T-cell (primary cell): Measurements from ENCODE around the gene SETBP1. TPM values are rescaled to one million over a fixed set of nuclear protein-coding genes. Genes with fewer than 3 reads are reported as not detected.

Experiments
- ATAC-seq, 4 experiments: fragments of 200-7000 bp in 3 of 4; fragments of 150-1000 bp in 1 of 4; cut with Tn5 transposase; replicated peaks in 1 of 4; 1 replicate in 3 of 4; 2 replicates in 1 of 4; pipeline ENCODE4 v1.10.0; 2021; ENCODE audit warnings: moderate library complexity in 3 of 4, mild to moderate bottlenecking in 2 of 4, moderate number of reproducible peaks in 1 of 4
- CTCF ChIA-PET, 2 donors: fragments of 300-600 bp; sonication (Branson Sonifier 250); formaldehyde crosslinking; loops; one replicate each; lab custom pipeline; 2022; ENCODE audit warnings: antibody characterized with exemption in 2 of 2; lab: Charles Lee
- POLR2A ChIA-PET, 2 donors: fragments of 300-600 bp; sonication (Branson Sonifier 250); formaldehyde crosslinking; loops; one replicate each; lab custom pipeline; 2022; ENCODE audit warnings: antibody characterized with exemption in 2 of 2; lab: Charles Lee
- DNase-seq, 35 experiments: peaks; one replicate each; pipeline versions ENCODE4 v3.0.0 to v3.0.0-alpha.2; 2013 to 2023
- H3K27ac ChIP-seq: one replicate; pipeline ENCODE4 v1.5.1; 2013; ENCODE audit warnings: low read length
- H3K27me3 ChIP-seq, 2 experiments: replicated peaks in 1 of 2; 1 replicate in 1 of 2; 2 replicates in 1 of 2; pipeline versions ENCODE4 v1.6.1 to v1.7.0; 2013; ENCODE audit warnings: low read length in 1 of 2, mixed read lengths in 1 of 2; ENCODE audit not compliant: control insufficient read depth in 2 of 2, insufficient read depth in 2 of 2; ENCODE audit errors: extremely low read depth in 1 of 2
- H3K36me3 ChIP-seq, 2 donors: 1 replicate in 1 of 2; 2 replicates in 1 of 2; pipeline versions ENCODE4 v1.6.1 to v1.7.0; 2013; ENCODE audit warnings: low read length in 1 of 2; ENCODE audit not compliant: control insufficient read depth in 2 of 2, insufficient read depth in 1 of 2; ENCODE audit errors: extremely low read depth in 1 of 2
- H3K4me1 ChIP-seq, 2 experiments: 1 replicate in 1 of 2; 2 replicates in 1 of 2; pipeline versions ENCODE4 v1.6.1 to v1.7.0; 2013; ENCODE audit warnings: low read length in 2 of 2, mixed read lengths in 1 of 2; ENCODE audit not compliant: insufficient read depth in 2 of 2, control insufficient read depth in 1 of 2; ENCODE audit errors: extremely low read depth in 1 of 2
- H3K4me3 ChIP-seq, 2 donors: 1 replicate in 1 of 2; 2 replicates in 1 of 2; pipeline versions ENCODE4 v1.5.1 to v1.7.0; 2013; ENCODE audit warnings: mild to moderate bottlenecking in 2 of 2, low read length in 1 of 2, moderate library complexity in 1 of 2; ENCODE audit not compliant: control insufficient read depth in 1 of 2; ENCODE audit errors: extremely low read depth in 1 of 2
- H3K9me3 ChIP-seq: 2 replicates; pipeline ENCODE4 v1.7.0; 2013
- H3K27ac Mint-ChIP-seq, 2 donors: one replicate each; pipeline ENCODE4 v1.8.0; 2020 to 2021; ENCODE audit warnings: mild to moderate bottlenecking in 2 of 2, mixed read lengths in 2 of 2
- H3K27me3 Mint-ChIP-seq, 2 donors: one replicate each; pipeline ENCODE4 v1.8.0; 2021 to 2022; ENCODE audit warnings: mixed read lengths in 2 of 2
- H3K36me3 Mint-ChIP-seq: one replicate; pipeline ENCODE4 v1.8.0; 2021; ENCODE audit warnings: mixed read lengths
- H3K4me1 Mint-ChIP-seq, 3 donors: one replicate each; pipeline ENCODE4 v1.8.0; 2020 to 2022; ENCODE audit warnings: mixed read lengths in 3 of 3, mild to moderate bottlenecking in 1 of 3
- H3K4me3 Mint-ChIP-seq, 3 donors: one replicate each; pipeline ENCODE4 v1.8.0; 2020 to 2022; ENCODE audit warnings: mild to moderate bottlenecking in 3 of 3, mixed read lengths in 3 of 3, moderate library complexity in 3 of 3
- H3K9me3 Mint-ChIP-seq, 3 donors: one replicate each; pipeline ENCODE4 v1.8.0; 2020 to 2022; ENCODE audit warnings: mixed read lengths in 3 of 3
- WGBS: methylation state at CpG from one replicate; pipeline ENCODE4 v1.1.5; 2013; ENCODE audit warnings: missing lambda C conversion rate; ENCODE audit not compliant: insufficient coverage; 5-methylcytosine and 5-hydroxymethylcytosine counted together
- total RNA-seq, 35 experiments: library from RNA in 6 of 35; stranded (reverse) in 6 of 35; fragments of 120-200 nt in 1 of 35; gene quantifications; one replicate each; pipeline versions ENCODE4 v1.2.1 to v1.2.4 and lab custom pipeline; 2013 to 2026

Gene SETBP1
- total RNA-seq, 5 donors from 2014 or later (not counting 1 experiment from before 2014, with no cell fraction given), result 1.6 to 5.7 (median 3.2) TPM

DNA sequence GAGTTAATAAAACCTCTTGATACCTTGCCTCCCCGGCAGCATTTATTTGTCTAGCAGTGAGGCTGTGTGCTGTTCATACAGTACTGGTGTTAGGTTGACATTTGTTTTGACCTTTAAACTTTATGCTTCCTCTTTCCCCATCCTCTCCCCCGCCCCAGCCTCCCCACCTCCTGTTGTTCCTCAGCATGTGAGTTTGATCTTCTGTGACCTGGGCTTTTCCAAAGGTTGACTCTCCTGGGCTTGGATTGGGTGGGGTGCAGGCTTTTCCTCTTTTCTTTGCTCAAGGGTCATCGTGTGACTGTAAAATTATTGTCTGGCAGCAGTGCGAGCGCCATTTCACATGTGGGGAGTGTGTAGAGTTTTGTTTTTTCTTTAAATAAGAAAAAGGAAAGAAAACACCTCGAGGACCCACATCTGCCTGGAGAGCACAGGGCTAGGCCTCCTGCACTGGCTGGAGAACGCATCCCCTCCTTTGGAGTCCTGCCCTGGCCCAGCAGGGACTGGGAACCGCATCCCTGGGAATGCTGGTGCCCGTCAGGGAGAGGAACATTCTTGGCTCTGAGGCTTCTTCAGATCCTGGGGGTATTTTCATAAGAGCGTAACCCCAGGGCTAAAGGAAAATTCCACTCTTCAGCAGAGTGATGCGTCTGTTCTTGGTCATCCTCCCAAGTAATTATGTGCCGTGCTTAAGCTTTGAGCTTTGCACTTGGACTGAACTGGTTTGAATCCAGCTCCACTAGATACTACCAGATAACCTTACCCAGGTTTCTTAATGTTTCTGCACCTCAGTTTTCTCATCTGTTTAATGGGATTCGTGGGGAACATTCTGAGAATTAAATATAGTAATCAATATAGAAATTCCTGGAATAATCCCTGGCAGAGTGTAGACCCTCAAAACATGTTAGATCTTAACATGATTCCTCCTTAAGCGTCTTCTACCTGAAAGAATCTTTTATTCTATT is 91.5 kb downstream of the SETBP1 start:
- Histone ChIP-seq H3K4me3 (no peak overlapping the region), H3K4me1 (peaks cover 0 to 5% of the 10 kb centered on the region in 2 experiments), H3K9me3 (no peaks in the 10 kb centered on the region), H3K27ac (no peak overlapping the region), H3K36me3 (no peaks in the 10 kb centered on the region), H3K27me3 (no peaks in the 10 kb centered on the region)
- Mint-ChIP-seq H3K4me3 (no peak overlapping the region), H3K4me1 (peaks cover 0 to 5% (median 0%) of the 10 kb centered on the region in 3 donors), H3K27ac (no peak overlapping the region), H3K9me3 (no peaks in the 10 kb centered on the region), H3K27me3 (no peaks in the 10 kb centered on the region), H3K36me3 (no peaks in the 10 kb centered on the region)
- ChIA-PET CTCF (no interaction called here), POLR2A (no interaction called here)
- DNase-seq (no peak), ATAC-seq (no peak)
- WGBS, result 100% methylated on average over 4 of the region's 14 CpGs

DNA sequence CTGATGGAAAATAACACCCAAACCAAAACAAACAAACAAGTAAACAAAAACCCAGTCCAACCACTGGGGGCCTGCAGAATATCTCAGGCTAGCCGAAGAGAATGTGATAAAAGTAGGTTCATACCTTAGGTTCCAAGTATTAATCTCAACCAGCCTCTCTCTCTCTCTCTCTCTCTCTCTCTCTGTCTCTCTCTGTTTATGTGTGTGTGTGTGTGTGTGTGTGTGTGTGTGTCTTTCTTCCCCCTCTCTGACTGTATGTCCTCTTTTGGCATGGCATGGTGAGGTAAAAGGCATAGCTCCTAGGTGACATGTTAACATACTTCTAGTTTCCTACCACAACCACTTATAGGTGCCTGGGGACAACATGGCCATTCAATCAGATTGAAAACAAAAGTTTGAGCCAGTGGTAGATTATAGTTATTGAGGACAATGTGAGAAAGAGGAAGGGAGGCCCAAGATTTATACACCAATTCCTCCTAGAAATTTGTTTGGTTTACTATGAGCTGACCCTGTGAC is 93.0 kb downstream of the SETBP1 start:
- H3K36me3 Mint-ChIP-seq, result no peaks in the 10 kb centered on the region
- Histone ChIP-seq H3K36me3 (no peaks in the 10 kb centered on the region), H3K27ac (no peak overlapping the region), H3K4me3 (no peak overlapping the region), H3K9me3 (no peaks in the 10 kb centered on the region), H3K4me1 (peaks cover 0 to 5% of the 10 kb centered on the region in 2 experiments), H3K27me3 (no peaks in the 10 kb centered on the region)
- H3K4me1 Mint-ChIP-seq, result peaks cover 0 to 5% (median 0%) of the 10 kb centered on the region in 3 donors
- DNase-seq (no peak), ATAC-seq (no peak)
- CTCF ChIA-PET, result no interaction called here
- H3K27me3 Mint-ChIP-seq, result no peaks in the 10 kb centered on the region
- no peak overlapping the region for H3K4me3 Mint-ChIP-seq
- no CpG with 5 or more reads among the region's 1 CpG for whole genome bisulfite sequencing
- POLR2A ChIA-PET, result no interaction called here
- no peaks in the 10 kb centered on the region for H3K9me3 Mint-ChIP-seq
- H3K27ac Mint-ChIP-seq, result no peak overlapping the region

DNA sequence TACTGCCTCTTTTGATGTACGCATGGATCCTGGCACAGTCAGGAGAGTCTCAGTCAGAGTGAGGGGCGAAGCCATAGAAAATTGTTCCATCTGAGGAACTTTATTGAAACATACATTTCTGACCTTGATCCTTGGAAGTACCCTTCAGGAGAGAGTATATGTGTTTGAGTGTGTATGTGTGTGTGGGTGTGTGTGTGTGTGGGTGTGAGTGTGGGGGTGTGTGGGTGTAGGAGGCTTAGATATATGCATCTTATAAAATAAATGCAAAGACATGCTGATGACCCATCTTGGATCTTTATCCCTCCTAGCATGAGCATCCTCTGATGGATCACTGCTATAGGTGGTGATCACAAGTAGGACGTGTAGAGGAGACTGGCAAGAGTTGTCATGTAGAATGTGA is 93.5 kb downstream of the SETBP1 start:
- H3K4me3 ChIP-seq, result no peak overlapping the region
- H3K27me3 ChIP-seq, result no peaks in the 10 kb centered on the region
- ATAC-seq (no peak), DNase-seq (no peak)
- H3K36me3 Mint-ChIP-seq, result no peaks in the 10 kb centered on the region
- no peaks in the 10 kb centered on the region for H3K9me3 Mint-ChIP-seq
- no peak overlapping the region for H3K4me3 Mint-ChIP-seq
- peaks cover 0 to 5% of the 10 kb centered on the region in 2 experiments for H3K4me1 ChIP-seq
- H3K4me1 Mint-ChIP-seq, result peaks cover 0 to 4% (median 0%) of the 10 kb centered on the region in 3 donors
- ChIA-PET CTCF (no interaction called here), POLR2A (no interaction called here)
- H3K36me3 ChIP-seq, result no peaks in the 10 kb centered on the region
- H3K27ac ChIP-seq, result no peak overlapping the region
- no peaks in the 10 kb centered on the region for H3K9me3 ChIP-seq
- H3K27me3 Mint-ChIP-seq, result peaks cover 0 to under 1% of the 10 kb centered on the region in 2 donors
- 89% methylated on average over 2 of the region's 3 CpGs for WGBS
- H3K27ac Mint-ChIP-seq, result no peak overlapping the region

DNA sequence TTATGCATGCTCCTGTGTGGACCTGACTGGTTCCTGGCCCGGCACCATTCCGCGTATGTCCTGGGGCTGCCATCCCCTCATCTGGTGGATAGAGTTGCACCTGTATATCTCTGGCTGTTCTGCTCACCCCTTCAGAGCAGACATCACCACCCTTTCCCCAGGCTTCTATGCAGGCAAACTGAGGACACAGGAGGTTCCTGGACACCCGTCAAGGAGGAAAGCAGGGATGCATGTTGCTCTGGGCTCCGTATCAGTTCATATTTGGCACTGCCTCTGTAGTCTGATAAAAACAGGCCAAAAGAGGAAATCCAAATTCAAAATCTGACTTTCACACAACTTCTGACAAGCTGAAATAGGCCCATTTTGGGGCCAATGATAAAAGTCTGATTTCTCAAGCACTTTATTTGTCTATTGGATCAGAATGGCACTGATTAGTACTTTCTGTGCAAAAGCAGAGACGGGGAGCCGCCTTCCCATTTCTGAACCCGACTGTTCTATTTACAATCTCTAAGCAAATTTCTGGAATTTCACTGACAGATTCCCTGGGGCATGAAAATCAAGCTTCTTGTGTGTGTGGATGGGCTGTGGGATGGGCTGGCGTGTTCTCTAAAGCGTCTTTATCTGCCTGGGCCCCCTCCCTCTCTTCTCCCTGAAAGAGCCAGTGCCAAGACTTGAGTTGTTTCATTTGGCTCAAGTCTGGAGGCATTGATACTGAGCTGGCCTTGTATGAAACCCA is 96.9 kb downstream of the SETBP1 start:
- WGBS, result 100% methylated on average over 3 of the region's 10 CpGs
- DNase-seq, result no peak

DNA sequence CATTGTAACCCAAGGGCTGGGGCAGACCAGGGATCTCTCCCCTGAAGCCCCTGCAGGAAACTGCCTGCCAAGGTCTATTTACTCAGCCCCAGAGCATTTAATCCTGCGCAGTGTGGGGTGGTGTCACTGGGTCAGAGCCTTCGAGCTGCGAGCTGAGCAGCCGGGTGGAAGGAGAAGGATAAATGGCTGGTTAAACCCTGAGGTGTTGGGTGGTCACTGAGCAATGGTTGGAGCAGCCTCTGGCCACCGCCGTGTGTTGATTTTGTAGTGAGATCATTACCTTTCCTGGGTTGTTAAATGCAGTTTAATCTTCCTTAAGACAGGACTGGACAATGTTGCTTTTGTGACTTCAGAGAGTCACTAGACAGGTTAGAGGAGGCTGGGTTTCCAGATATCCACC is 98.1 kb downstream of the SETBP1 start:
- no peaks in the 10 kb centered on the region for H3K27me3 ChIP-seq
- no peak overlapping the region for H3K4me3 Mint-ChIP-seq
- WGBS, result 78% methylated on average over 6 of the region's 6 CpGs
- no peaks in the 10 kb centered on the region for H3K36me3 Mint-ChIP-seq
- no peaks in the 10 kb centered on the region for H3K4me1 Mint-ChIP-seq
- CTCF ChIA-PET, result no interaction called here
- H3K9me3 Mint-ChIP-seq, result no peaks in the 10 kb centered on the region
- H3K27me3 Mint-ChIP-seq, result peaks cover 0 to 4% of the 10 kb centered on the region in 2 donors
- H3K4me1 ChIP-seq, result no peaks in the 10 kb centered on the region
- no peaks in the 10 kb centered on the region for H3K9me3 ChIP-seq
- no peak for ATAC-seq
- POLR2A ChIA-PET, result no interaction called here
- no peak overlapping the region for H3K27ac ChIP-seq
- no peaks in the 10 kb centered on the region for H3K36me3 ChIP-seq
- no peak overlapping the region for H3K4me3 ChIP-seq
- no peak for DNase-seq
- H3K27ac Mint-ChIP-seq, result no peak overlapping the region

More for the DNA sequence above, 96.9 kb downstream of the SETBP1 start:
- Mint-ChIP-seq H3K4me1 (no peaks in the 10 kb centered on the region), H3K27me3 (peaks cover 0 to 4% of the 10 kb centered on the region in 2 donors), H3K9me3 (no peaks in the 10 kb centered on the region), H3K27ac (no peak overlapping the region), H3K4me3 (no peak overlapping the region), H3K36me3 (no peaks in the 10 kb centered on the region)
- H3K9me3 ChIP-seq, result no peaks in the 10 kb centered on the region
- no peak overlapping the region for H3K27ac ChIP-seq
- no peaks in the 10 kb centered on the region for H3K27me3 ChIP-seq
- H3K36me3 ChIP-seq, result no peaks in the 10 kb centered on the region
- ChIA-PET CTCF (no interaction called here), POLR2A (no interaction called here)
- ATAC-seq, result no peak
- H3K4me3 ChIP-seq, result no peak overlapping the region
- no peaks in the 10 kb centered on the region for H3K4me1 ChIP-seq

DNA sequence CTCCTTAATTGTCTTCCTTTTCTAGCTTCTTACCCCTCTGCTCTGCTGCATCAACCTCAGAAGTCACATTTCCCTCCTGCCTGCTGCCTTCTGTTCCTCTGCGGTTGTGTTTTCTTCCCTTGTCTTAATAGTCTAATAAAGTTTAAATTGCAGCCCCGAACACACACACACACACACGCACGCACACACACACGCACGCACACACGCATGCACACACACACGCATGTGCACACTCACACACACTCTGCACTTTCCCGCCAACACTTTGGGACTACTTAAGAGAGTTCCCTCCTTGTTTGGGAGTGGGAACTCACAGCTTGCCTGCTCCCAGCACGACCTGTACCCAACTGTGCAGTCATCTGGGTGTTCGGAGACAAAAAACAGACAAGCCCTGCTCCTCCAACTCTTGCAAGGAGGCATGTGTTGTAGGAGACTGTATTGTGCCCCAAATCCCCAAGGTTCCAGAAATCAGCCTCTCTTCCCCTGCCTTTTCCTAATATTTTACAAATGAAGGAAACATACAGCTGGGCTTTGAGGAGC is 99.1 kb downstream of the SETBP1 start:
- no peaks in the 10 kb centered on the region for H3K27me3 ChIP-seq
- POLR2A ChIA-PET, result interaction anchor here in 1 of 2 donors (0.6 kb wide), 1 partner anchor 26 kb away, joined by 8 read pairs; no protein-coding TSS in a partner anchor
- Mint-ChIP-seq H3K4me3 (no peak overlapping the region), H3K4me1 (no peaks in the 10 kb centered on the region), H3K36me3 (no peaks in the 10 kb centered on the region), H3K9me3 (no peaks in the 10 kb centered on the region), H3K27me3 (peaks cover 0 to 4% of the 10 kb centered on the region in 2 donors), H3K27ac (no peak overlapping the region)
- WGBS, result 97% methylated on average over 7 of the region's 11 CpGs
- CTCF ChIA-PET, result no interaction called here
- H3K27ac ChIP-seq, result no peak overlapping the region
- no peaks in the 10 kb centered on the region for H3K9me3 ChIP-seq
- DNase-seq (no peak), ATAC-seq (no peak)
- no peaks in the 10 kb centered on the region for H3K4me1 ChIP-seq
- no peak overlapping the region for H3K4me3 ChIP-seq
- H3K36me3 ChIP-seq, result no peaks in the 10 kb centered on the region
